GM20431 (cell line): ENCODE results near the gene RAD51B.

ENCODE experiments used
- in situ Hi-C: fragments of 300-500 bp; cut with MseI, MboI; formaldehyde crosslinking; loops from one replicate; pipeline ENCODE4 v1.15.0; 2020; ENCODE audit warnings: low sequenced_read_pairs; ENCODE audit not compliant: unreplicated experiment

RAD51B gene

DNA sequence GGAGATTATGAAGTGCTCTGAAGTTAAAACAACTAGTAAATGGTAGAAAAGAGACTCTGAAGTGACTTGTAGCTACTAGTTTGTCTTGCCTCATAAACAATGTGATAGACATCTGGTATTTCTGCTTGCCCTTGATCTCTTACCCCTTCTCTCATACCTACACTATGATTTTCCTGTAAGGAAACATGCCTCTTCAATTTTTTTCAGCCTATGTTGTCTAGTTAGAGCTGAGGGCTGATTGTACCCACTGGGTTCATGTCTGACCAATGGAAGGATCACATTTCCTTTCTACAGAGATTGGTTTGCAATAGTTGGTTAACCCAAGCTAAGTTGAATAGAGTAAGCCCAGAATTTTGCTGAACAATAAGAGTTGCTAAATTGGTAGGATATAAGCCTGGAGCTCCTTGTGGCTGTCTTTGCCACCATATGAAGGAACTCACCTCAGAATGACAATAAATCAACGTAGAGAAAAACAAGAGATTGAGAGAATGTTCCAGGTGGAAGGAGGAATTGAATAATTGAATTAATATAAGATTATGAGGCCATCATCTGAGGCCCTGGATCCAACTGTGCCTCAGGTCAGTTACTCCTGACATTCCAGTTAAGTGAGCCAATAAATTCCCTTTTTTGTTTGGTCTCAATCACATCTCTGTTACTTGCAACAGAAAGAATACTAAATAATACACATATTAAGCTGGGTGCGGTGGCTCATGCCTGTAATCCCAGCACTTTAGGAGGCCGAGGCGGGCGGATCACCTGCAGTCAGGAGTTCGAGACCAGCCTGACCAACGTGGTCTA is 626.9 kb downstream of the RAD51B start:
- in situ Hi-C loops = no loop called here

DNA sequence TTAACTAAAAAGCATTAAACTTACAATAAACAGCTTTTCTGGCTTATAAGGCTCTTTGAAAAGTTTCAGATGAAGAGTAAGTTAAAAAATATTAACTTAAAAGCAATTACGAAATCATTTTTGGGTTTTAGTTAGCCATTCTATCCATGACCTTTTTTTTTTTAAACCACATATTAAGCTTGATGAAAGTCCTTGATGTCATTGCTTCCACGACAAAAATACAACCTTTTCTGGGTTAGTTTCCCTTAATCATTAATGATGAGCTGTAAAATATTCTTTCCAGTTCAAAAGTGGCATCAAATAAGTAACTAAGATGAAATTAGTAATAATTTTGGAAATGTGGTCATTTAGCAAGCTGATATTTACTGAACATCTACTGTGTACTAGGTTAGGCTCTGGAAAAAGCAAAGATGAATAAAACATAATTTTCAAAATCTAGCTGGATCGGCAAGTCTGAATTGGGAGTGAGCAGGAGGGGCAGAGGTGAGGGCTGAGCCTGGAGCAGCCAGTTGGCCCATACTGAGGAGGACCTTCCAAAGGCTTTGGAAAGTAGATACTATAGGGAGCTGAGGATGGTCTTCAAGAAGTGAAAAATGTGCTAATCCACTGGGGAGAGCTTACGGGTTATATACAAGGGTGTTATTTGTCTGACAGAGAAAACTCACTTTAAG is 628.1 kb downstream of the RAD51B start:
- in situ Hi-C loops = no loop called here

DNA sequence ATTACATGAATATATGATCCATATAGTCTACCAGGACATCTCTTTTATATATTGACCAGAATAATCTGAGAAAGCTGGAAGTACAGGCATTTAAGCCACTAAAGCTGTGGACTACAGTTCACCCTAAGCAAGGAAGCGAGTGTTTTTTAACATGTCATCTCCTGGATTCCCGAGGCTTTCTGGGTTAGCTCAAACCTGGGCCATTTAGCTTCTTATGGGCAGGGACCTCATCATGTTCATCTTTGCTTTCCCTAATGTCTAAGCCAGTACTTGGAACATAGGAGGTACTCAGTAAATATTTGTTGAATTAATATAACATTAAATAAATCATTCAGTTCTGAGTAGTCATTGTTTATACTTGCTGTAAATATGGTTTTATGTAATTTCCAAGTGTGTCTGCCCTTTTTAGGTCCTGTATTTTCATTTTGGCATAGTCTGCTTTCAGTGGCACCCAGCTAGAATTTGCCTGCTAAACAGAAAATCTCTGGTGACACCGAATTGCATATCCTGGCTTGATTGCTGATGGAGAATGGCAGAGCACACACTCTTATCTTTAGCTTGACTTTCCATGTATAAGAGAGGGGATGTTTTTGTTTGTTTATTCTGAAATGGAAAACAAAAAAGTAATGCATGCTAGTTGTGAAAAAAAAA is 628.8 kb downstream of the RAD51B start:
- in situ Hi-C loops = no loop called here

DNA sequence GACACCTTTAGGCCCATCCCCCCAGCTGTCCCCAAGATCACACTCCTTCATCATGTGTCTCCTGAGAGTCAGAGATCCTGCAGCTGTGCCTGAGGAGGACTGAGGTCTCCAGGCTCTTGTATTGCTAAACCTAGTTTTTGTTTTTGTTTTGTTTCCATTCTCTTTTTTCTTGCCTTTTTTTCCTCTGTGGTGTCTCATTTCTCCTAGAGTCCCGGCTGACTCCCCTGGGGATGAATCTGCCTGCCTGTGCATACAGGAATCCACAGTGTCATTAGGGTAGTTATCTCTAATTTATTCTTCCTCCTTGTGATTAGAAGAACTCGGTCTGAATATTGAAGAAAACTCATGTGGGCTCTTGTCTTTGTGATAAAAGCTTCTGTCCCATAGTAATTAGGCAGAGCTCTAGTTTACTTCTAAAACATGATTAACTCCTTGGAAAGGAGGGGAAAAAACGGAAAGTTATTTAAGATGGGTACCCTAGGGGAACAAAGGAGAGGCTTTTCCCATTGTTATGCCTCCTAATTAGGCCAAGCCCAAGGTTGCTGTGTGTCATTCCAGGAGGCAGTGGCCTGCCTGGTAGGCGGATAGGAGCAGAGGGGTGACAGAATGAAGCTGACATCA is 630.1 kb downstream of the RAD51B start:
- in situ Hi-C loops = no loop called here

DNA sequence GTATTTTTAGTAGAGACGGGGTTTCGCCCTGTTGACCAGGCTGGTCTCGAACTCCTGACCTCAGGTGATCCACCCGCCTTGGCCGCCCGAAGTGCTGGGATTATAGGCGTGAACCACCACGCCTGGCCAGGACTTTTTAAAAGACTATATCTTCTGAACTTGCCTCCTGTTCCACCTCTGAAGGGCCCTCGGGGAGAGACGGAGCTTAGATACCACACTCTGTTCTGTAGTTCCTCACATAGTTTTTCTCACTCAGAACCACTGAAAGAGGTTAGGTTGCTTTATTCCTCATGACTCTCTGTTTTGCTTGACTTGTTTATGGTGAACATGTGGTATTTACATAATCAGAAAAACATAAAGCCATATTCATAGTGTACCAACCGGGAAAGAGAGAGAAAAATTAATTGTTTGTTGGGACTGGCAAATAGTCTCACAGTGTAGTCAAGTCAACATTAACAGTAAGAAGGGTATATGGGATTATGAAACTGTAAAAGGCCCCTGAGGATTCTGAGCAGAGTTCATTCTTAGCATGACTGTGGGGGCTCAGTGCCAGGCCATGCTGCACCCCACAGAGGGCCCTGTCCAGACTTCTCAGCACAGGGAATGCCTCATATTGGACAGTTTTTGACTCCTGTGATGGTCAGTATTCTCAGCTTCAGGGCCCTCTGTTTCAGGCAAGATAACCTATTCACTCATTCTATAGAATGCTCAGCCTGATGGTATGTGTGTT is 631.0 kb downstream of the RAD51B start:
- in situ Hi-C loops = no loop called here

DNA sequence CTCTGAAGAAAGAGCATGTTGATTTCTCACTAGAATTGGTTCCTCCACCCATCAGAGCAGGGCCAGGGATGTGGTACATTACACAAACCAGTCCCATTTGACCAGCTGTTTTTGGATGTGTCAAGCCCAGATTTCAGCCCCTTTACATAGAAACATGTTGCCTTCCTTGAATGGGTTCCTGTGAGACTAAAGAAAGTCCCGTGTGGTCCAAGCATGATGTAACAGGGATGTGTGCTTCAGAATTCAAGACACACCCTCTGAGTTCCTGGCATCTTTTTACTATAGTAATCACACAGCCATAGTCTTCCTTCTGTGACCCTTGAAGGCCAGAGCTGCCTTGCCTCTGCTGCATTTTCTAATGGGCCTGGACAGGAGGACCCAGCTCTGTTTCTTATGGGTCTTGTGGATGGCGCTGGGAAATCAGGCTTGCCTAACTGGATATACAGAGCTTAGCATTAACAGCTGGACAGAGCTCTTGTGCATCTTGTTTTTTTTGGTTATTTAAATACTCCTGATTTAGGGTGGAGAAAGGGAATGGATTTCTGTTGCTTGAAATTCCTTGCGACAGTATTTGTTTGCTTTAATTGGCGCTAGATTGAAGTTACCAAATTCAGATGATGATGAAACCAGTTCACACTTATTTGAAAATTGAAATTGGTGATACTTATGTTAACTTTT is 632.3 kb downstream of the RAD51B start:
- in situ Hi-C loops = no loop called here

DNA sequence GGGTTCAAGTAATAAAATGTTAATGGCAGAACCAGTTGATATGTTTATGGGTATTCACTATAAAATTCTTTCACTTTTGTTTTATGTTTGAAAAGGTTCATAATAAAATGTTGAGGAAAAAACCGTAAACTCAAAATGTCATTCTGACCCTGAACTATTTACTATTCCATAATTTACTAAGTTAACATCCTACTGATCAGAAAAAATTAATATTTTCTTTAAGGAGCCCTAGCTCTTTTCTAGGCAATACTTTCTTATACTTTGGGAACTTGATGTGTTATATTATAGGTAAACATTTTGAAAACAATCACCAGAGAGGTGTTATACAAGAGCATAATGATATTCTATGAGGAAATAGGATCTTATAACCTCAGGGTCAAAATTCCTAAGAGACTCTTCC is 638.7 kb downstream of the RAD51B start:
- in situ Hi-C loops = no loop called here

DNA sequence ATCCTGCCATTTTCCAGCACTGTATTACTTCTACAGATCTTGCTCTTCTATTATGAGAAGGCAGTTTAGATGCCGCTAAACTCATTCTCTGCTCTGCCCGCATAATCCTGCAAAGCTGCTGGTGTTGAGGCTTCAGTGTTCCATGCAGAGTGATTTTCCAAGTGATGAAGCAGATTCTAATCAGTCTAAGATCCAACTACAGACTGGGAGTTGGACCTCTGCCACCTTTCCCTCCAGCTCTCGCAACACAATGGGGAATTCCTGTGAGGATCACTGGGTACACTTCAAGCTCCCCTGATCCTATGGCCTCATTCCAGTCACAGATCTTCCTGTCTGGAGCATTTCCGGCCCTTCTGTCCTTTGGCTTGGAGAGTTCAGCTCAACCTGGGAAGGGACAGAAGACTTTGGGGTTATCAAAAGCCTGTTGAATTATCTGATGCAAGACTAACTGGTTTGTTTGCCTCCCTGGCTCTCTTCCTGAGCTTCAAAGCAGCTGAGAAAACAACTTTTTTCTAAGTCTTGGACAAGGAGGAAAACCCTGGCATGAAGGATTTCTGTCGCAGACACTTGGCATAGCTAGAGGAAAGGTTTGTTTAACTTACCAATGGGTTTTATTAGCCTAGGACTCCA is 639.4 kb downstream of the RAD51B start:
- in situ Hi-C loops = no loop called here

DNA sequence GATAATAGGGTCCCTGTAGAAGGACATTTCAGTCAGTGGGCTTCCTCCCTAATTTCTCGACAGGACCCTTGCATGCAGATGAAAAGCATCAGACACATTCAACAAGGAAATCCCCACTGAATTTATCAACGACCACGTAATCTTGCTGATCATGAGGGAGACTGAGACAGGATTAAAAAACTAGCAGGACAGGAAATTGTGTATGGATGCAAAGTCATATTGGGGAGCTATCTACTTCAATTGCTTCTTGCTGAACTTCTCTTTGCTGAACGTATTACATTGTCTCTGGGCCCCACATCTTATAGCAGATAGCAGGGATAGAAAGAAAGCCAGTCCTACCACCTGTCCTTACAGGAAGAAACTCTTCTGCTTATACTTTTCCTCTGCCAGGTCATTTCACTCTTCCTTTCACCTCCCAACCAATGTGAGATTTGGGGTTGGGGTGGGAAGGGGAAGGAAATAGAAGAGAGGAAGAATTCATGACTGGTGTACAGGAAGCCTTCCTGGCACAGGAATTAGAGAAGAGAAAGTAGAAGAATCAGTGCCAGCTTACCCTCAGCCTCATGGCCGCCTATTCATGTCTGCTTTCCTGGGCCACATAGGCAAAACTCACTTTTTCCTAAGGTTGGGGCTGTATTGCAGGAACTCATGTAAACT is 640.0 kb downstream of the RAD51B start:
- in situ Hi-C loops = no loop called here

DNA sequence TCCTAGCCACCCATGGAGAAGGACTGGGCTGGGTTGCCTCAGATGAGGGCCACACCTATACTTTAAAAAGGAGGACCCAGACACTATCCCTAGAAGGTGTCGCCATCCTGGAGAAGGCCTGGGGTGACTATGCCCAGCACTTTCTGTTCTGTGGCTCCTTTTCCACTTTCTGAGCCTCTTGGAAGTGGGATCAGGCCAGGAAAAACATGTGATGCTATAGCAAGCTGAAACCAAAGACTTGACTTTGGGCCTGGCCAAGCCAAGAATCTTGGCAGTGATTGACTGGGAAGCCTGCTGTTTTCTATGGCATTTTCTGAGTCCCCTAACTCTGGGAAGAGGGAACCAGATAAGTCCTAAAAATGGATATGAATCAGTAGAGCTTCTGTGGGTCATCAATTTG is 641.0 kb downstream of the RAD51B start:
- in situ Hi-C loops = no loop called here

DNA sequence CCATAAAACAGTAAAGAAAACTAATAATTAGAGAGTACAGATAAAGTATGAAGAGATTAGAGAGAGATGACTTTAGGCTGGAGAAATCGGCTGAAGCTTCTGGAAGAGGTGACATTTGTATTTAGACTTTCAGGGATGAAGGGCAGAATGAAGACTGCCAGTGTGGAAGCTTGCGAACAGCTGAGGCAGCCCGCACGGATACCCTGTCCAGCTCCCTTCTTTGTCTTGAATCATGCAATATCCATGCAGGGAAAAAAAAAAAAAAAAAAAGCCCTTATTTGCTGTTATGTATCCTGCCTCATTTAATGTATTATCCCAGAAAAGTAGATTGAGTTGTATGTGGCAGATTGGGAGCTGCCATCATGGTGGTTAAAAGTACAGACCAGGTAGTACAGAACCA is 641.5 kb downstream of the RAD51B start:
- in situ Hi-C loops = no loop called here

DNA sequence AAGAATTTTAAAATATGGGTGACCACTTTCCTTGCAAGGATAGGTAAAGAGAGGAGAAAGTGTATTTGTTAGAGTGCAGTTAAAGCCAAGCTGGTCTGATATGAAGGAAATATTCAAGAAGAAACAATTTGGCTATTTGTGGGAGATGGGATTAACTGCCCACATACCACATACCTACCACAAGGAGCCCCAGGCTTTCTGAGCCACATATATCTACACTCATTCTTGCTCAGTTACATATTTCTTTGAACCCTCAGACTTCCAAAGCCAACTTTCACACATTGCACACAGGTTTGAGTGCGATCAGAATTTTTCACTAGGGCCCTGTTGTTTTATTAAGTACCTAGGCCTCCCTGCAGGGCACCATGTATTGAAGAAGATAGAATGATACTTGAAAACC is 643.1 kb downstream of the RAD51B start:
- in situ Hi-C loops = no loop called here

DNA sequence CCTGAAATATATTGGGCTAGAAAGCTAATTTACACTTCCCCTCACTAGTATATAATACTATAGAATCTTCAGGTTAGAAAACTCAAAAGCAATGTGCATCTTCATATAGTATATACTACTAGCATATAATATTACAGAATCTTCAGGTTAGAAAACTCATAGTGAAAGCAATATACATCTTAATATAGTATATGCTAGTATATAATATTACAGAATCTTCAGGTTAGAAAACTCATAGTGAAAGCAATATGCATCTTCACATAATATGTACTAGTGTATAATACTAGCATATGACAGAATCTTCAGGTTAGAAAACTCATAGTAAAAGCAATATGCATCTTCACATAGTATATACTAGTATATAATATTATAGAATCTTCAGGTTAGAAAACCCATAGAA is 643.7 kb downstream of the RAD51B start:
- in situ Hi-C loops = no loop called here

DNA sequence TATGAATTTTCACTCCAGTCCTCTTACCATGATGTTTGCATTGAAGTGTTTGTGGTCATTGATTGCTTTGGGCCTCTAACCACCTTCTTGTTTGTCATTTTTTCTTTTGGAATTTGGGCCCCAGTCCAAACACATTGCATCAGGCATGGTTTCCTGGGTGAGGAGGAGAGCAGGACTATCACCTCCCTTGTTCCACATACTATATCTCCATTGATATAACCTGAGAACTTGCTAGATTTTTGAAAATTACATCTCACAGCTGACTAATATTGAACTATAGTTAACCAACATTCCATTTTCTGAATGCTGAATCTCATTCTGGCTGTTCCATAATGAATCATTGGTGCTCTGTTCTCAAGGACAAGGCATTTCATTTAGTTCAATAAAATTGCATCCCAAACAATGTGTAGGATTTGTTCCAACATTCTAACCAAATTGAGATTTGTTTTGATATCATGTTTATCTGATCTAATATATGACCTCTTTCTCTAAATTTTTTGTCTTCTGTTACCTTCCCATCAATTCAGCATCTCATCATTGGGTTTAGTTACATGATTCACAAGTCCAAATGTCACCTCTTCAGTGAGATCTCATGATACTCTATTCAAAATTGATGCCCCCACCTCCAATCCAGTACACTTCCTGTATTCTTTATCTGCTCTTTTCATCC is 644.3 kb downstream of the RAD51B start:
- in situ Hi-C loops = no loop called here

DNA sequence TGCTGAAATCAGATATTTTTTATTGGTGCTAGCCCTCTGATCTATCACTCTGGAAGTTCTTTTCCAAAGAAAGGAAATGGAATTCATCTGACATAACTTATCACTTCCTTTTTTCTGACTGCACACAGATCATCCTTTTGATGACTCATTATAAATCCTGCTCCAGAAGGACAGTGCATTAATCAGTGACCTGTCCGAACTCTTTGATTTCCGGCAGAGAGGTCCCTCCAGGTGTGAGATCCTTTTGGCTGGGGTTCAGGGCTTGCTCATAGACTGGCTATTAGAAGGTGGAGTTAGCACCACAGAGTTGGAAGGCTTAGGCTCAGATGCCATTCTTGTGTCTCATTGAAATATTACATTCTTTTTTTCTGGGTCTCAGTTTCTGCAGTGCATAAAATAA is 645.1 kb downstream of the RAD51B start:
- in situ Hi-C loops = no loop called here

DNA sequence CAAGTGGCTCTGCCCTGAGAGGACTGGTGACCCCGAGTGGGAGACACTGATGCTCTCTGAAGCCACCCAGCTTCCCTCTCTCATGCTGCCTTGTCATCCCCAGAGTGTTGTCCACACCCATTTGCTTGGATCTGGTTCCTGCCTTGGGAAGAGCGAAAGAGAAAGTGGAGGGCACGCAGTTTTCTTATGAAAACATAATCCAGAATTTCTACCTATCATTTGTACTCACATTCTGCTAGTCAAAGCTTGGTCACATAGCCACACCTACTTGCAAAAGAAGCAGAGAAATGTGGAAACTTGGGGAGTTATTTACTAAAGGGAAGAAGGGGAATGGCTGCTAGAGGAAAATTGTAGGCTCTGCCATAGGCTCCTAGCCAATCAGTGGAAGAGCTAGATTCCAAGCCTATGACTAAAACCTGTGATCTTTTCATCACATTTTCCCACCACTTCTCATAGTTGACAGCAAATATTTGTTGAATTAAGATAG is 647.0 kb downstream of the RAD51B start:
- in situ Hi-C loops = no loop called here

DNA sequence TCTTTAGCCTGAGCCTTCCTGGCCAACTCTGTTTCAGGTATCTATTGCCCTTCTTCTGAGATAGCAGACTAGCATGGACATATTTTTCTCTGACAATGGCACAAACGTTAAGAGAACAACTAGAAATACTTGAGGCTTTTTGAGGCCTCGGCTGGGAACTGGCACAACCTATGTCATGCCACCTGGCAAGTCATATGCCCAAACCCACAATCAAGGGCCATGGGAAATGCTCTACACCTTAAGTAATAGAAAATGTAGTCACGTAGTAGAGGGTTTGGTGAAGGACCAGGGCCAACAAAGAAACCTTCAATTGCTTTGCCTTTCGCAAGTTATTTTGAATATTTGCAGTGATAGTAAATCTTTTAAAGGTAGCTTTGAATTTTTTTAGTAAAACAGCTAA is 647.8 kb downstream of the RAD51B start:
- in situ Hi-C loops = no loop called here
